Heart left ventricle (tissue), 16 donors: ENCODE data around the gene CARS1. TPM values are rescaled to one million over a fixed set of nuclear protein-coding genes. Genes with fewer than 3 reads are reported as not detected.
A peak's percentile ranks its signal among the peaks of the same experiment; 100 is the strongest.

Experiments used
- ATAC-seq, 4 donors: fragments of 200-7000 bp; cut with Tn5 transposase; one replicate each; pipeline ENCODE4 v1.9.1; 2020 to 2022; ENCODE audit warnings: moderate library complexity in 4 of 4, mild to moderate bottlenecking in 3 of 4, moderate number of reproducible peaks in 1 of 4
- DNase-seq, 5 donors: peaks; one replicate each; pipeline ENCODE4 v3.0.0-alpha.2; 2020
- H3K27ac ChIP-seq, 12 donors: fragments of 200-600 bp; sonication (generic) in 4 of 12; one replicate each; pipeline versions ENCODE4 v1.5.0 to v1.8.0; 2016 to 2022; ENCODE audit warnings: mild to moderate bottlenecking in 2 of 12
- H3K27me3 ChIP-seq, 9 donors: fragments of 200-600 bp; sonication (generic) in 2 of 9; one replicate each; pipeline versions ENCODE4 v1.5.1 to v1.8.0; 2016 to 2022; ENCODE audit warnings: mild to moderate bottlenecking in 3 of 9
- H3K36me3 ChIP-seq, 9 donors: fragments of 200-600 bp; sonication (generic) in 2 of 9; one replicate each; pipeline versions ENCODE4 v1.5.0 to v1.8.0; 2018 to 2022; ENCODE audit warnings: mild to moderate bottlenecking in 2 of 9
- H3K4me1 ChIP-seq, 12 donors: fragments of 200-600 bp; sonication (generic) in 4 of 12; one replicate each; pipeline versions ENCODE4 v1.5.0 to v1.8.0; 2016 to 2022; ENCODE audit warnings: mild to moderate bottlenecking in 3 of 12
- H3K4me3 ChIP-seq, 12 donors: fragments of 200-600 bp; sonication (generic) in 4 of 12; one replicate each; pipeline versions ENCODE4 v1.5.0 to v1.8.0; 2017 to 2022; ENCODE audit warnings: mild to moderate bottlenecking in 9 of 12, moderate library complexity in 4 of 12
- H3K9me3 ChIP-seq, 12 donors: fragments of 200-600 bp; sonication (generic) in 4 of 12; one replicate each; pipeline versions ENCODE4 v1.5.0 to v1.8.0; 2016 to 2022; ENCODE audit warnings: mild to moderate bottlenecking in 1 of 12
- CTCF ChIP-seq, 12 donors: fragments of 200-600 bp; sonication (generic) in 4 of 12; IDR thresholded peaks; one replicate each; pipeline versions ENCODE4 v1.5.0 to v1.8.0; 2018 to 2022; ENCODE audit warnings: antibody characterized with exemption in 12 of 12, mild to moderate bottlenecking in 5 of 12
- POLR2A ChIP-seq, 2 donors: fragments of 450-650 bp; IDR thresholded peaks; one replicate each; pipeline ENCODE4 v1.6.1; 2017; ENCODE audit warnings: antibody characterized with exemption in 2 of 2, mild to moderate bottlenecking in 2 of 2, moderate library complexity in 2 of 2
- WGBS, 4 donors: extraction: QIAGEN DNeasy Blood & Tissue Kit in 2 of 4; methylation state at CpG; one replicate each; pipeline versions ENCODE4 v1.1.5 to v1.1.7; 2013 to 2018; 5-methylcytosine and 5-hydroxymethylcytosine counted together
- intact Hi-C, 10 donors: fragments of 100-400 bp; cut with DNase I; formaldehyde crosslinking; loops; one replicate each; pipeline versions ENCODE4 v1.11.1 to v1.14.2; 2022
- polyA plus RNA-seq, 2 donors: library from polyadenylated mRNA; stranded (reverse); fragments of 200-250 nt; gene quantifications; one replicate each; pipeline ENCODE4 v1.2.3, GENCODE V29; 2013
- total RNA-seq, 9 donors: library from RNA; depleted of rRNA in 2 of 9; stranded (reverse); fragments of >200 nt in 2 of 9; fragmentation: NEBNext Ultra II Directional in 3 of 9; extraction: Animal tissue kit (Norgen Biotek cat#: 25700) in 3 of 9; gene quantifications; one replicate each; pipeline versions ENCODE4 v1.1.0 to v1.2.4, GENCODE V29; 2016 to 2023
- donor health status: ischemic (EF 13 %, LVEDD 7.1; RV severe dilation, severe dysfunction).
- donor health status: healthy with polysubstance abuse.
- donor health status: DM: no; HTN: yes; CAD: no.
- donor health status: DM: no; HTN: no; CAD: no.
- donor health status: ischemic (EF 25% LVEDD 6.9; RV normal size, moderate dysfunction).
- donor health status: ischemic (EF 25% LVEDD 5.7; RV mildly dilated, moderate dysfunction).
- donor health status: healthy.
- donor health status: DM: yes; HTN: yes; CAD: no.
- donor health status: ischemic (EF 35%, LVEDD 5.7; RV mildly dilated, moderate dysfunction).
- donor health status: nonischemic (EF 11% LVEDD 7.7; RV severe dilation, severe dysfunction).
- donor health status: DM: yes; HTN: yes; CAD: no.
- donor health status: PGD.
- donor health status: ischemic (EF 29% LVEDD 5.4; RV normal size, mild dysfunction).
- donor health status: nonischemic (EF 23%, LVEDD 6.1; RV moderate dilation, normal function).

The CARS1 gene
- total and polyA plus RNA-seq, 11 donors = 9.3 to 30.5 (median 18.5) TPM

GRCh38 chr11:2992234-2992996, 64.8 kb downstream of the CARS1 start, which contains the start of gene NAP1L4:
Gene NAP1L4 (minus strand): TSS chr11:2992329. CDS start chr11:2979220, 13,109 bp downstream.
- 1 to 2% (median 1%) methylated on average over 36 to 77 of the region's 77 CpGs for WGBS, 4 donors
- no peaks in the 10 kb centered on the region for H3K9me3 ChIP-seq
- intact Hi-C loops = no loop called here
- H3K27ac ChIP-seq = peak within 1 kb of the TSS; percentile 83 to 97 (median 88)
- peaks cover 0 to 5% (median 0%) of the 10 kb centered on the region in 9 donors for H3K36me3 ChIP-seq
- TF ChIP-seq CTCF (IDR thresholded peaks at IDR 0.05) (peak in 2 of 12 donors; percentile 2 to 11), POLR2A (IDR thresholded peaks at IDR 0.05) (peak; percentile 64 to 76)
- peak; percentile 94 to 98 (median 95) for ATAC-seq
- no peaks in the 10 kb centered on the region for H3K27me3 ChIP-seq
- H3K4me3 ChIP-seq = peak within 1 kb of the TSS; percentile 66 to 96 (median 89)
- peaks cover 7 to 47% (median 40%) of the 10 kb centered on the region in 12 donors for H3K4me1 ChIP-seq
- DNase-seq = peak; percentile 97 to 99 (median 98)

DNA sequence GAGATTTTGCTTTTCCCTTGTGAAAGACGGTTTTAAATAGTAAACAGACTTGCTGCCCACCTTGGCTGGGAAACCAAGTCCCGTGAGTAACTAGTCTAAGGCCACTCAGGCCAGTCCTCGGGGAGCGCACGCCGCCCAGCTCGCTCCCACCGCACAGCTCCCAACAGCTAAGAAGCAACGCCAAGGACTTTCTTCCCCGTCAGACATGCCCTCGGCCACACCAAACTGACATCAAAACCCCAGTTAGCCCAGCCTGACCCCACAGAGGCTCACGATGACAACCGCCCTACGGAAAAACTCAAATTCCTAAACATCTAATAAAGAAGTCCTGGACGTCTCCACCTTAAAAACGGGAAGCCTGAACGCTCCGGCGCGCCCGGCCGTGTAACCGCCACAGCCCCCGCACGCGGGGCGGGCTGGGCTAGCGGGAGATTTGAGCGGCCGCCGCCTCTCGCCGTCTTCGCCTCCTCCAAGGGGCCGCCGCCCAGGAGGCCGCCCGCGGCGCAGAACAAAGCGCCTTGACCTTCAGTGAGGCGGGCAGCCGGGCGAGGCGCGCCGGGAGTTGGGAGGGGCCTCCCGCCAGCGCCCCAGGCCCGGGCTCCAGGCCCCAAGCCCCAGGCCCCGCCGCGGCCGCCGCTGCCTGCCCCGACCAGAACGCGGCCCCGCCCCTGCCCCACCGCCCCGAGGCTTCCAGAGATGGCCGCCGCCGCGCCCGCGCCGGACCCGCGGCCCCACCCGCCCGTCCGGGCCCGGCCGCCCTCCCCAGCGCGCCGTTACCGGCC, 65.6 kb downstream of the CARS1 start:
- intact Hi-C loops = no loop called here
- peaks cover 7 to 53% (median 40%) of the 10 kb centered on the region in 12 donors for H3K4me1 ChIP-seq
- WGBS, 4 donors = 0 to 1% (median 1%) methylated on average over 26 to 79 of the region's 79 CpGs
- TF ChIP-seq POLR2A (IDR thresholded peaks at IDR 0.05) (no peak), CTCF (IDR thresholded peaks at IDR 0.05) (no peak)
- H3K36me3 ChIP-seq = peaks cover 0 to 6% (median 0%) of the 10 kb centered on the region in 9 donors
- peak in 3 of 5 donors; percentile 23 to 41 (median 36) for DNase-seq
- H3K9me3 ChIP-seq = no peaks in the 10 kb centered on the region
- peak overlapping the region; percentile 83 to 97 (median 88) for H3K27ac ChIP-seq
- ATAC-seq = peak in 3 of 4 donors; percentile 33 to 78 (median 76)
- H3K4me3 ChIP-seq = peak overlapping the region; percentile 66 to 96 (median 89)
- no peaks in the 10 kb centered on the region for H3K27me3 ChIP-seq

- ATAC-seq (no peak), DNase-seq (no peak)
- 2 to 5% (median 4%) methylated on average over 17 of the region's 17 CpGs for WGBS, 4 donors
- Histone ChIP-seq H3K36me3 (peaks cover 0 to 6% (median 0%) of the 10 kb centered on the region in 9 donors), H3K27me3 (no peaks in the 10 kb centered on the region), H3K9me3 (no peaks in the 10 kb centered on the region), H3K4me1 (peaks cover 7 to 57% (median 40%) of the 10 kb centered on the region in 12 donors), H3K4me3 (peak overlapping the region; percentile 66 to 96 (median 89)), H3K27ac (peak overlapping the region; percentile 83 to 97 (median 88))
- intact Hi-C loops = no loop called here
- no peak for TF ChIP-seq CTCF (IDR thresholded peaks at IDR 0.05)
- TF ChIP-seq POLR2A (IDR thresholded peaks at IDR 0.05) = no peak
Observed at GRCh38 chr11:2990617-2991451, 66.4 kb downstream of the CARS1 start.
